PFSK-1 (cell line): ENCODE measurements around the gene RANBP1.

Experiments used
- FOXP2 ChIP-seq: optimal IDR thresholded peaks from 2 replicates; pipeline ENCODE3; 2011; ENCODE audit warnings: borderline replicate concordance, control low read depth, inconsistent platforms; ENCODE audit not compliant: insufficient read depth; ENCODE audit errors: extremely low read length, extremely low read depth
- POLR2AphosphoS5 ChIP-seq: IDR thresholded peaks from 2 replicates; pipeline ENCODE4 v1.6.1; 2012; ENCODE audit warnings: low read depth, mild to moderate bottlenecking, control low read depth, low read length, moderate library complexity
- REST ChIP-seq, 2 experiments: IDR thresholded peaks; 2 replicates each; pipeline versions ENCODE4 v1.6.1 to v1.8.0; 2011 to 2012; ENCODE audit warnings: low read depth in 2 of 2, low read length in 2 of 2, control low read depth in 1 of 2, inconsistent platforms in 1 of 2, mild to moderate bottlenecking in 1 of 2, moderate library complexity in 1 of 2; ENCODE audit not compliant: insufficient read depth in 1 of 2
- SIN3A ChIP-seq: IDR thresholded peaks from 2 replicates; pipeline ENCODE4 v1.6.1; 2012; ENCODE audit warnings: mild to moderate bottlenecking, low read length, moderate library complexity, borderline replicate concordance; ENCODE audit not compliant: insufficient read depth
- TAF1 ChIP-seq: IDR thresholded peaks from 2 replicates; pipeline ENCODE4 v1.6.1; 2012; ENCODE audit warnings: low read length, control low read depth, borderline replicate concordance; ENCODE audit not compliant: insufficient read depth

The RANBP1 gene

DNA sequence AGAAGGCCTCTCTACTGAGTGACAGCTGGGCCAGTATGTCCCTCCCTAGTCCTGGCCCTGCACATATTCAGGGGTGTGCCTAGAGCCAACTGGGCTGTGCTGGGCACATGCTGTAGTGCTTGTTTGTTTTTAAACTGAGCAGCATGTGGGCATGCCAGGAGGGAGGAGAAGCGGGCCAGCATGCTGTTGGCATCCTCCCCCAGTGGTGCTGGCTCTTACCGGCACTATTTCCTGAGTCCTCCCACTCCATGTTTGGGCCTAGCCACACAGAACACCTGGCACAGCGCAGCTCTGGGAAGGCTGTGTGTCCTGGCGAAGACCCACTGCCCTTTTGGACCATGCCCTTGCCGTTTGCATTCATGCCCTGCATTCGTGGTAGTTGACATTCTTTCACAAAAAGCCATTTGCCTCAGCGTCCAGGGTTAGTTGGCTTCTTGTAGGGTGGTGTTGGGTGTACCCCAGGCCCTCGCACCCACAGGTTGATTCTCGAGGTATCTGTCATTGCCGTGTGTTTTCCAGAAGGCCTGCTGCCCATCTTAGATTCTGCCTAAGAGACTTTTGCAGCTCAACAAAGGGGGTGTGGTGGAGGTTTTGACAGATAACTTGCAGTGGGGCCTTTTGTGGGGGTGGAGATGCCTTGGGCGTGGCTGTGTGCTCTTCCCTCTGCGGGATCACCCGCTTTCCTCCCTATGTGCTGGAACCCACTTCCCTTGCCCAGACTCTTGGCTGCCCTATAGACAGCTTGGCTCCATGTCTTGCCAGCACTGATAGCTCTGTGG, 22.3 kb upstream of the RANBP1 start:
- TF ChIP-seq REST (IDR thresholded peaks at IDR 0.05; ENCODE audit: insufficient read depth in 1 of 2, low read depth in 2 of 2, low read length in 2 of 2) (no peak), POLR2AphosphoS5 (no peak), FOXP2 (no peak), SIN3A (no peak), TAF1 (no peak)

DNA sequence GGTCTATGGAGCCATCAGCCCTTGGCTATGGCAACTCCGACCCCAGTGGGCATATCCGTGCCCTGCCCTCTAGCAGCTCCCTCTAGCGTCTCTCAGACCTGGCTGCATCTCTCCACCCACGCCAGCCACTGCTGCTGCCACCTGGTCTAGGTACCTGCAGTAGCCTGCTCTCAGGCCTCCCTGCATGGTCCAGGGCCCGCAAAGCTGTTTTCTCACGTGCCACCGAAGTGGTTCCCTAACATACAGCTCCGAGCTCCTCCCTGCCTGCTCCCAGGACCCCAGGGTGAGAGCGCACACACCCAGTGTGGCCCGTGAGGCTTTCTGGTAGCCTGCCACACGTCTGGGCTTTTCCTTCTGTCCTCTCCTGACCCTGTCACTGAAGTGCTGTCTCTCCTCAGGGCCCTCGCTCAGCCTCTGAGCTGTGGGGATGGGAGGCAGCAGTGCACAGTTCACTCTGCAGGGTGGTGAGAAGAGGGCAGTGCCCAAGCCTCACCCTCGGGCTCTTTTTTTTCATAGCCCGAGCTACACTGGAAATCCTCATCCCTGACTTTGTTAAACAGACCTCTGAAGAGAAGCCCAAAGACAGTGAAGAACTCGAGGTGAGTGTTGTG, 21.6 kb upstream of the RANBP1 start:
- TF ChIP-seq FOXP2 (no peak), SIN3A (no peak), POLR2AphosphoS5 (no peak), TAF1 (no peak), REST (IDR thresholded peaks at IDR 0.05; ENCODE audit: insufficient read depth in 1 of 2, low read depth in 2 of 2, low read length in 2 of 2) (no peak)

DNA sequence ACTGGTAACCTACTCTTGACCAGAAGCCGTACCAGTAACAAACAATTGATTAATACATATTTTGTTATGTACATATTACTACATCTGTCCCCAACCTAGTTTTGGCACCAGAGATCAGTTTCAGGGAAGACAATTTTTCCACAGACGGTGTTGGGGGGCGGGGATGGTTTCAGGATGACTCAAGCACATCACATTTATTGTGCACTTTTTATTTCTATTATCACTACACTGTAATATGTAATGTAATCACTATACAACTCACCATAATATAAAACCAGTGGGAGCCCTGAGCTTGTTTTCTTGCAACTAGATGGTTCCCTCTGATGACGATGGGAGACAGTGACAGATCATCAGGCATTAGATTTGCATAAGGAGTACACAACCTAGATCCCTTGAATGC, 20.4 kb upstream of the RANBP1 start:
- TF ChIP-seq FOXP2 (no peak), REST (IDR thresholded peaks at IDR 0.05; ENCODE audit: insufficient read depth in 1 of 2, low read depth in 2 of 2, low read length in 2 of 2) (no peak), POLR2AphosphoS5 (no peak), TAF1 (no peak)

DNA sequence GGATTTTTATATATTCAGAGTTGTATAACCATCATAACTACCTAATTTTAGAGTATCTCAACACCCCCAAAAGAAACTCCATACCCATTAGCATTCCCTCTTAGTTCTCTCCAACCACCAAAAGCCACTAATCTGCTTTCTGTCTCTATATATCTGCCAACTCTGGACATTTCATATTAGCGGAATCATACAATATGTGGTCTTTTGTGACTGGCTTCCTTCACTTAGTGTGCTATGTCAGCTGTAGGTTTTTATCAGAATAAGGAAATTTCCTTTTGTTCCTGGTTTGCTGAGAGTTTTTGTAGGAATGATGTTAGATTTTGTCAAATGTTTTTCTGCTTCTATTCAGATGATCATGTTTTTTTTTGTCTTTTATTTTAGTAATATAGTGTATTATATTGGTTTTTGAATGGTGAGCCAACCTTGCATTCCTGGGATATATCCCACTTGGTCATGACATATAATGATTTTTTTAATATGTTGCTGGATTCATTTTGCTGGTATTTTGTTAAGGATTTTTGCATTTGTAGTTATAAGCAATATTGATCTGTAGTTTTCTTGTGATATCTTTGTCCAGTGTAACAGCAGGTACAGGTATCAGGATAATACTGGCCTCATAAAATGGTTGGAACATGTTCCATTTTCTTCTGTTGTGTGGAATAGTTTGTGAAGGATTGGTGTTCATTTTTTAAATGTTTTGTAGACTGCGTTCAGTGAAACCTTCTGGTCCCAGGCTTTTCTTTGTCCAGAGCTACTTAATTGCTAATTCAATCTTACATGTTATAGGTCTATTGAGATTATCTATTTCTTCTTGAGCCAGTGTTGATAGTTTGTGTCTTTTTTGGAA, 19.1 kb upstream of the RANBP1 start:
- TF ChIP-seq FOXP2: no peak
- TF ChIP-seq POLR2AphosphoS5: no peak
- no peak for TF ChIP-seq TAF1
- no peak for TF ChIP-seq REST (IDR thresholded peaks at IDR 0.05; ENCODE audit: insufficient read depth in 1 of 2, low read depth in 2 of 2, low read length in 2 of 2)
